ENCODE data around the gene NIBAN1.

NIBAN1 gene

DNA sequence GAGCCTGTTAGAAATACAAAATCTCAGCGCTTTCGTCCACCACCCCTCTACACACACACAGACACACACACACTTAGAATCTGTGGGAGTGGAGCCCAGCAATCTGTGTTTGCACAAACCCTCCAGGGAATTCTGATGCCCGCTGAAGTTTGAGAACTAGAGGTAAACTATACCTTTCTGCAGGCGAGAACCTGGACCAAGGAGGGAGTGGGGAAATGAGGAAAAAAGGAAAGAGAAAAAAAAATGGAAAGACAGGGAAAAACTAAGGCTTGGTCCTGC lies 468 bp upstream of the NIBAN1 start:
- H3K27me3 ChIP-seq (ENCODE audit: insufficient read depth, low read length, poor library complexity, severe bottlenecking): peaks cover 52% of the 10 kb centered on the region
- H3K9me3 ChIP-seq (ENCODE audit: insufficient read depth, low read depth, low read length): no peaks in the 10 kb centered on the region
- no peak overlapping the region for H3K9ac ChIP-seq (ENCODE audit: low read depth, low read length, poor library complexity, severe bottlenecking)
- no peaks in the 10 kb centered on the region for H3K79me2 ChIP-seq (ENCODE audit: insufficient read depth, low read length)
- no peak overlapping the region for H2AFZ ChIP-seq (ENCODE audit: low read length)
- TF ChIP-seq, protein P1, sequence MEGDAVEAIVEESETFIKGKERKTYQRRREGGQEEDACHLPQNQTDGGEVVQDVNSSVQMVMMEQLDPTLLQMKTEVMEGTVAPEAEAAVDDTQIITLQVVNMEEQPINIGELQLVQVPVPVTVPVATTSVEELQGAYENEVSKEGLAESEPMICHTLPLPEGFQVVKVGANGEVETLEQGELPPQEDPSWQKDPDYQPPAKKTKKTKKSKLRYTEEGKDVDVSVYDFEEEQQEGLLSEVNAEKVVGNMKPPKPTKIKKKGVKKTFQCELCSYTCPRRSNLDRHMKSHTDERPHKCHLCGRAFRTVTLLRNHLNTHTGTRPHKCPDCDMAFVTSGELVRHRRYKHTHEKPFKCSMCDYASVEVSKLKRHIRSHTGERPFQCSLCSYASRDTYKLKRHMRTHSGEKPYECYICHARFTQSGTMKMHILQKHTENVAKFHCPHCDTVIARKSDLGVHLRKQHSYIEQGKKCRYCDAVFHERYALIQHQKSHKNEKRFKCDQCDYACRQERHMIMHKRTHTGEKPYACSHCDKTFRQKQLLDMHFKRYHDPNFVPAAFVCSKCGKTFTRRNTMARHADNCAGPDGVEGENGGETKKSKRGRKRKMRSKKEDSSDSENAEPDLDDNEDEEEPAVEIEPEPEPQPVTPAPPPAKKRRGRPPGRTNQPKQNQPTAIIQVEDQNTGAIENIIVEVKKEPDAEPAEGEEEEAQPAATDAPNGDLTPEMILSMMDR (conservative IDR thresholded peaks at IDR 0.05; ENCODE audit: low read length): no peak
- no peak for TF ChIP-seq EZH2phosphoT487 (IDR thresholded peaks at IDR 0.05; ENCODE audit: borderline replicate concordance)
- H3K4me1 ChIP-seq (ENCODE audit: insufficient read depth, low read length, poor library complexity, severe bottlenecking): peaks cover 15% of the 10 kb centered on the region
- peak overlapping the region; percentile 94 for H3K4me2 ChIP-seq (ENCODE audit: low read depth, low read length, poor library complexity, severe bottlenecking)
- H4K20me1 ChIP-seq (ENCODE audit: insufficient read depth, low read length, poor library complexity, severe bottlenecking): no peaks in the 10 kb centered on the region
- H3K4me3 ChIP-seq (ENCODE audit: low read length, poor library complexity, severe bottlenecking): peak overlapping the region; percentile 79
- no peaks in the 10 kb centered on the region for H3F3A ChIP-seq (ENCODE audit: low read depth)
- H3K36me3 ChIP-seq (ENCODE audit: insufficient read depth, low read length): no peaks in the 10 kb centered on the region
- H3K9me2 ChIP-seq (replicated peaks; ENCODE audit: low read depth, low read length): no peaks in the 10 kb centered on the region

DNA sequence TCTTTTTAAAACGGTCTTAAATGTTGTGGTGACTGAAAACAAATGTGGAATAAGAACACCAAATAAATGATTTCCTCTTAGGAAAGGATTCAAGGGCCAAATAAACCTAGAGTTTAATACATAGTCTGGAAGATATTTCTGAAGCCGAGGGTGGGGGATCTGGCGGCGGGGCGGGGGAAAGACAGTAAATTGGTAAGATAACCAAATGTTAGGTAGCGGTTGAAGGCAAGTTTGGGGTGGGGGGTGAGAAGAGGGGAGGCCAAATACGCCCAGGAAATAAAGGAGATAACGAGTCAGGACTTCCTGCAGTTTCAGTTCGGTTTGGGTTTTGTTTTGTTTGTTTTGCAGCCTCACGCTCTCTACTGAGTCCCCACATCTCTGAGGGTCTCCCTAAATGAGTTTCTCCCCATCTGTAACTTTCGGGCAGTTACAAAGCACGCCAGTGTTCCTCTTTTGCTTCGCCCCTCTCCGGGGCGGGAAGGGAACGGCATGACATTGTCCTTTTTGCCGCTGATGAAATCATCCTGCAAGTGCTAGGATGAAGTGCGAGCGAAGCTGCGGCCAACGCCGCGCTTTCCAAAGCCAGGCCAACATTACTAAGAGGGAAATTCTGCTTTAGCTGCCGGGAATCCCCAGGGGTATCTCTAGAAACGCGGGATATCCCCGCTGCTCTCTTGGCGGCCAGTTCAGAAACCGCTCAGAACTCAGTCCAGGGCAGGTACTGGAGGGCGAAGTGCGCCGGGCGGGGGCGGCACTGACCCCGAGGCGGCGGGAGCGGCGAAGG lies 844 bp downstream of the NIBAN1 start:
- H3K4me3 ChIP-seq (ENCODE audit: low read length, poor library complexity, severe bottlenecking): peak overlapping the region; percentile 79
- H3K9me3 ChIP-seq (ENCODE audit: insufficient read depth, low read depth, low read length): no peaks in the 10 kb centered on the region
- H3K27me3 ChIP-seq (ENCODE audit: insufficient read depth, low read length, poor library complexity, severe bottlenecking): peaks cover 52% of the 10 kb centered on the region
- H4K20me1 ChIP-seq (ENCODE audit: insufficient read depth, low read length, poor library complexity, severe bottlenecking): no peaks in the 10 kb centered on the region
- H3K4me2 ChIP-seq (ENCODE audit: low read depth, low read length, poor library complexity, severe bottlenecking): peak overlapping the region; percentile 94
- no peaks in the 10 kb centered on the region for H3F3A ChIP-seq (ENCODE audit: low read depth)
- H3K4me1 ChIP-seq (ENCODE audit: insufficient read depth, low read length, poor library complexity, severe bottlenecking): peaks cover 15% of the 10 kb centered on the region
- peak overlapping the region; percentile 58 for H3K9ac ChIP-seq (ENCODE audit: low read depth, low read length, poor library complexity, severe bottlenecking)
- H3K36me3 ChIP-seq (ENCODE audit: insufficient read depth, low read length): no peaks in the 10 kb centered on the region
- peak overlapping the region; percentile 85 for H2AFZ ChIP-seq (ENCODE audit: low read length)
- no peaks in the 10 kb centered on the region for H3K79me2 ChIP-seq (ENCODE audit: insufficient read depth, low read length)
- H3K9me2 ChIP-seq (replicated peaks; ENCODE audit: low read depth, low read length): no peaks in the 10 kb centered on the region
- TF ChIP-seq EZH2phosphoT487 (IDR thresholded peaks at IDR 0.05; ENCODE audit: borderline replicate concordance): no peak
- TF ChIP-seq, protein P1 (conservative IDR thresholded peaks at IDR 0.05; ENCODE audit: low read length): no peak

DNA sequence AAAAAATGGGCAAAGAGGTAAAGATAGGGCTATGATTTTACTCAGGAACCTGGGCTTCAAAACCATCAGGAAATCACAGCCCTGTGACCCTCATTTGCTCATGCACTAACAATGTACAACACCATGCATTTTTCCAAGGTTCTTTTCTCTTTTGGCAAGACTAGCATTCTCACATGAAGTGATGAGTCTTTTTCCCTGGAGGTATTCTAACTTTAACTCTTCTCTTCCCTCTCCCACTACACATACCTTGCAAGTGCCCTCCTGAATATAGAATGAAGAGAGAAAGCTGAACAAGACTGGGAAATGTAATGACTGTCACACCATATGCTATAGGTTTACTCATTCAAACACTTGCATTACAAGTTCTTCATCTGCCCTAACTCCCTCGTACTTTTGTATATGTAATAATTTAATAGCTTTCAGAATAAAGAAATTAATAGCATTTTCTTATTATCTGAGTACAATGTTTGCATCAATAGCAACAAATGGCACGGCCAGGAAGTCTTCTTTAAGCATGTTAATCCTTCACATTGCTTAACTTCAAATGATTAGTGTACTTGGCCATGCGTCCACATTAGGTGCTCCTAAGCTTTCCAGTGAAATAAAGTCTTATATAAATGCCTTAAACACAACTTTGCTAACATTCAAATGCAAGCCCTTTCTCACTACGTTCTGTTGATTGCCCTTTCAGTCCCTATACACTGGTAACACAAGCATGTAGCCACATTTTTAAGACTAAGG lies 1.8 kb downstream of the NIBAN1 start:
- Histone ChIP-seq H3K9ac (ENCODE audit: low read depth, low read length, poor library complexity, severe bottlenecking) (no peak overlapping the region), H3K9me2 (replicated peaks; ENCODE audit: low read depth, low read length) (no peaks in the 10 kb centered on the region), H3F3A (ENCODE audit: low read depth) (no peaks in the 10 kb centered on the region), H3K27me3 (ENCODE audit: insufficient read depth, low read length, poor library complexity, severe bottlenecking) (peaks cover 52% of the 10 kb centered on the region), H3K4me1 (ENCODE audit: insufficient read depth, low read length, poor library complexity, severe bottlenecking) (peaks cover 15% of the 10 kb centered on the region), H4K20me1 (ENCODE audit: insufficient read depth, low read length, poor library complexity, severe bottlenecking) (no peaks in the 10 kb centered on the region), H3K9me3 (ENCODE audit: insufficient read depth, low read depth, low read length) (no peaks in the 10 kb centered on the region), H3K4me3 (ENCODE audit: low read length, poor library complexity, severe bottlenecking) (no peak overlapping the region), H3K36me3 (ENCODE audit: insufficient read depth, low read length) (no peaks in the 10 kb centered on the region), H2AFZ (ENCODE audit: low read length) (no peak overlapping the region), H3K4me2 (ENCODE audit: low read depth, low read length, poor library complexity, severe bottlenecking) (peak overlapping the region; percentile 94), H3K79me2 (ENCODE audit: insufficient read depth, low read length) (no peaks in the 10 kb centered on the region)
- no peak for TF ChIP-seq EZH2phosphoT487 (IDR thresholded peaks at IDR 0.05; ENCODE audit: borderline replicate concordance)
- TF ChIP-seq, protein P1 (conservative IDR thresholded peaks at IDR 0.05; ENCODE audit: low read length): no peak

Data from Loucy (cell line).